KMS-11 (cell line): ENCODE results near the gene TAS2R3.

ENCODE experiments used
- H2AFZ ChIP-seq: fragments of 200-600 bp; sonication (generic); 2 replicates; pipeline ENCODE4 v1.6.1; 2016; ENCODE audit warnings: antibody characterized with exemption, mixed run types, low read depth
- H3K27ac ChIP-seq: fragments of 200-600 bp; sonication (generic); 2 replicates; pipeline ENCODE4 v1.6.1; 2016; ENCODE audit warnings: mild to moderate bottlenecking, mixed run types
- H3K27me3 ChIP-seq: fragments of 200-600 bp; sonication (generic); 2 replicates; pipeline ENCODE4 v1.6.1; 2017; ENCODE audit warnings: mild to moderate bottlenecking, low read depth, mixed run types, moderate library complexity; ENCODE audit not compliant: insufficient read depth
- H3K36me3 ChIP-seq: fragments of 200-600 bp; sonication (generic); 2 replicates; pipeline ENCODE4 v1.6.1; 2017; ENCODE audit warnings: mild to moderate bottlenecking, mixed run types; ENCODE audit not compliant: insufficient read depth
- H3K4me1 ChIP-seq: fragments of 200-600 bp; sonication (generic); 2 replicates; pipeline ENCODE4 v1.6.1; 2016; ENCODE audit warnings: mild to moderate bottlenecking, low read depth, mixed run types; ENCODE audit not compliant: poor library complexity, severe bottlenecking
- H3K4me2 ChIP-seq: fragments of 200-600 bp; sonication (generic); 2 replicates; pipeline ENCODE4 v1.7.0; 2016; ENCODE audit warnings: mild to moderate bottlenecking, mixed run types
- H3K4me3 ChIP-seq: fragments of 200-600 bp; sonication (generic); IDR thresholded peaks from 2 replicates; pipeline ENCODE4 v1.6.1; 2017; ENCODE audit warnings: low read depth, low read length, mixed read lengths; ENCODE audit not compliant: insufficient read depth
- H3K79me2 ChIP-seq: fragments of 200-600 bp; sonication (generic); 2 replicates; pipeline ENCODE4 v1.6.1; 2016; ENCODE audit warnings: low read depth, mixed run types; ENCODE audit not compliant: insufficient read depth
- H3K9ac ChIP-seq: fragments of 200-600 bp; sonication (generic); 2 replicates; pipeline ENCODE4 v1.6.1; 2016; ENCODE audit warnings: mild to moderate bottlenecking, mixed run types
- H4K20me1 ChIP-seq: fragments of 200-600 bp; sonication (generic); 2 replicates; pipeline ENCODE4 v1.6.1; 2016; ENCODE audit warnings: mild to moderate bottlenecking, mixed run types; ENCODE audit not compliant: insufficient read depth
- CTCF ChIP-seq: fragments of 200-600 bp; sonication (generic); conservative IDR thresholded peaks from 2 replicates; pipeline ENCODE4 v1.6.1; 2017; ENCODE audit warnings: low read depth, mild to moderate bottlenecking, antibody characterized with exemption, low read length, moderate library complexity, mixed read lengths

TAS2R3 gene, protein sequence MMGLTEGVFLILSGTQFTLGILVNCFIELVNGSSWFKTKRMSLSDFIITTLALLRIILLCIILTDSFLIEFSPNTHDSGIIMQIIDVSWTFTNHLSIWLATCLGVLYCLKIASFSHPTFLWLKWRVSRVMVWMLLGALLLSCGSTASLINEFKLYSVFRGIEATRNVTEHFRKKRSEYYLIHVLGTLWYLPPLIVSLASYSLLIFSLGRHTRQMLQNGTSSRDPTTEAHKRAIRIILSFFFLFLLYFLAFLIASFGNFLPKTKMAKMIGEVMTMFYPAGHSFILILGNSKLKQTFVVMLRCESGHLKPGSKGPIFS

DNA sequence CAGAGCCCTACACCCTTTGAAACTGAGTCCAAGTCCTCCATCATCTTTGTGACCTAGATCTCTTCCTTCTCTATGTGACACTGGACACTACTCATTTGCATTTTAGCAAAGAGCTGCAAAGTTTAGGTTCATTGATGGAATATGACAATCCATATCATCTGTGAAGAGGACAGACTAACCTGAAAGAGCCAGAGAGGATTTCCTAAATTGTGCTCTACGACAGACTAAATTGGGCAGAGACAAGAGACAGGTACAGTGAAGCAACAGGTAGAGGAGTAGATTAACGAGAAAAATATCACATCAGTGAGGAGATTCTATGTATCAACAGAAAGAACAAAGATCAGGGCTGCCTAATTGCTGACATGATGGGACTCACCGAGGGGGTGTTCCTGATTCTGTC lies at the start of gene TAS2R3:
Gene TAS2R3, plus strand, starts transcription at position 301 of the 400 bp plus-strand sequence. Its CDS starts 62 bp downstream, at position 363.
- no peaks in the 10 kb centered on the region for H3K27me3 ChIP-seq
- no peak within 1 kb of the TSS for H2AFZ ChIP-seq
- no peak within 1 kb of the TSS for H3K4me3 ChIP-seq
- H3K4me2 ChIP-seq: no peak within 1 kb of the TSS
- H3K79me2 ChIP-seq: no peaks in the 10 kb centered on the region
- H3K4me1 ChIP-seq: no peaks in the 10 kb centered on the region
- H3K36me3 ChIP-seq: peaks cover 3% of the 10 kb centered on the region; the same call in 1 of the 2 replicates
- no peaks in the 10 kb centered on the region for H4K20me1 ChIP-seq
- no peak within 1 kb of the TSS for H3K27ac ChIP-seq
- TF ChIP-seq CTCF: no peak
- H3K9ac ChIP-seq: no peak within 1 kb of the TSS

- no peak for TF ChIP-seq CTCF
- Histone ChIP-seq H3K79me2 (no peaks in the 10 kb centered on the region), H2AFZ (no peak overlapping the region), H3K4me1 (no peaks in the 10 kb centered on the region), H3K4me3 (no peak overlapping the region), H3K4me2 (no peak overlapping the region), H3K27ac (no peak overlapping the region), H3K9ac (no peak overlapping the region), H3K36me3 (no peaks in the 10 kb centered on the region), H4K20me1 (no peaks in the 10 kb centered on the region), H3K27me3 (no peaks in the 10 kb centered on the region)
These were observed 49.3 kb upstream of the TAS2R3 start for GRCh38 chr7:141714571-141714970.

- Histone ChIP-seq H3K36me3 (no peaks in the 10 kb centered on the region), H3K4me2 (no peak overlapping the region), H4K20me1 (no peaks in the 10 kb centered on the region), H2AFZ (no peak overlapping the region), H3K79me2 (no peaks in the 10 kb centered on the region), H3K27me3 (no peaks in the 10 kb centered on the region), H3K4me1 (no peaks in the 10 kb centered on the region), H3K9ac (no peak overlapping the region), H3K4me3 (no peak overlapping the region), H3K27ac (no peak overlapping the region)
- TF ChIP-seq CTCF: no peak
These were observed 48.9 kb upstream of the TAS2R3 start for GRCh38 chr7:141715018-141715417.

DNA sequence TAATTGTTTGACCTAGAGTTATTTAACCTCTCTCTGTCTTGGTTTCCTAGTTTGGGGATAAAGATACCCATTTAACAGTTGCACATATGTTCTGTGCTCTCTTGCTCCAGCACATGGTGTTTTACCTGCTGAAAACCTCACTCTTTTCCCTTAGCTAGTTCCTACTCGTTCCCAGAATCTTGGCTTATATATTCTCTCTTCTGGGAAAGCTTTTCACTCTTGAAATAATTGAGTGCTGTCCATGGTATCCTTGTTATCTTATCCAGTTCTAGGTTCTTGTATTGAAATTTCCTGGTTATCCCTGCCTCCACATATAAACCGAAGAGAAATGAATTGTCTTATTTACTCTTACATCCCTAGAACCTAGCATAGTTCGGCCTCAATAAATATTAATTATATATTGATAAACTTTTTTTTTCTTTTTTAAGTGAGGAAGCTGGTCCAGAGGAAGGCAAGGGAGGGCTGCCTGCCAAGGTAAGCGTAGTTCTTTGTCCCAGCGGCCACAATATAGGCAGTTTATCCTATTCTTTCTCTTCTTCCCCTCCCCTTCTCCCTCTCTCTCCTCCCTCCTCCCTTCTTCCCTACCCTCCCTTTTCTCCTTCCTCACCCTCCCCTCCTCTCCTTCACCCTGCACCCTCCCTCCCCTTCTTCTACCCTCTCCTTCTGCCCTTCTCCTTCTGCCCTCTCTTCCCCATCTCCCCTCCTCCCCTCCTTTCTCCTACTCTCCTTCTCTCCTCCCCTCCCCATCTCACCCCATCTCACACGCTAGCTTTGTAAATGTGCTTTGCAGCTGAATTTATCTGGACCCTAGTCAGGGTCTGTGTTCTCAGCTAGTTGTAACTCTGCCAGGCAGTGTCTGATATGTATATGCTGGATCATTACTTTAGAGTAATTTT lies 47.9 kb upstream of the TAS2R3 start:
- Histone ChIP-seq H3K4me3 (no peak overlapping the region), H3K36me3 (no peaks in the 10 kb centered on the region), H3K27ac (no peak overlapping the region), H3K9ac (no peak overlapping the region), H3K27me3 (no peaks in the 10 kb centered on the region), H2AFZ (no peak overlapping the region), H3K4me1 (no peaks in the 10 kb centered on the region), H3K79me2 (no peaks in the 10 kb centered on the region), H4K20me1 (no peaks in the 10 kb centered on the region), H3K4me2 (no peak overlapping the region)
- TF ChIP-seq CTCF: no peak
